ENCODE measurements around the gene MLLT6. TPM values are rescaled to one million over a fixed set of nuclear protein-coding genes. Genes with fewer than 3 reads are reported as not detected.

MLLT6 gene
- total and polyA plus RNA-seq, 10 of the 15 experiments (the other 5 are each of a cell fraction or from before 2014, with no cell fraction given), result 4.8 to 105 (median 36.3) TPM

- TF ChIP-seq ZBTB40 (IDR thresholded peaks at IDR 0.05; ENCODE audit: borderline replicate concordance), result peak; percentile 76
- TF ChIP-seq, protein P1, sequence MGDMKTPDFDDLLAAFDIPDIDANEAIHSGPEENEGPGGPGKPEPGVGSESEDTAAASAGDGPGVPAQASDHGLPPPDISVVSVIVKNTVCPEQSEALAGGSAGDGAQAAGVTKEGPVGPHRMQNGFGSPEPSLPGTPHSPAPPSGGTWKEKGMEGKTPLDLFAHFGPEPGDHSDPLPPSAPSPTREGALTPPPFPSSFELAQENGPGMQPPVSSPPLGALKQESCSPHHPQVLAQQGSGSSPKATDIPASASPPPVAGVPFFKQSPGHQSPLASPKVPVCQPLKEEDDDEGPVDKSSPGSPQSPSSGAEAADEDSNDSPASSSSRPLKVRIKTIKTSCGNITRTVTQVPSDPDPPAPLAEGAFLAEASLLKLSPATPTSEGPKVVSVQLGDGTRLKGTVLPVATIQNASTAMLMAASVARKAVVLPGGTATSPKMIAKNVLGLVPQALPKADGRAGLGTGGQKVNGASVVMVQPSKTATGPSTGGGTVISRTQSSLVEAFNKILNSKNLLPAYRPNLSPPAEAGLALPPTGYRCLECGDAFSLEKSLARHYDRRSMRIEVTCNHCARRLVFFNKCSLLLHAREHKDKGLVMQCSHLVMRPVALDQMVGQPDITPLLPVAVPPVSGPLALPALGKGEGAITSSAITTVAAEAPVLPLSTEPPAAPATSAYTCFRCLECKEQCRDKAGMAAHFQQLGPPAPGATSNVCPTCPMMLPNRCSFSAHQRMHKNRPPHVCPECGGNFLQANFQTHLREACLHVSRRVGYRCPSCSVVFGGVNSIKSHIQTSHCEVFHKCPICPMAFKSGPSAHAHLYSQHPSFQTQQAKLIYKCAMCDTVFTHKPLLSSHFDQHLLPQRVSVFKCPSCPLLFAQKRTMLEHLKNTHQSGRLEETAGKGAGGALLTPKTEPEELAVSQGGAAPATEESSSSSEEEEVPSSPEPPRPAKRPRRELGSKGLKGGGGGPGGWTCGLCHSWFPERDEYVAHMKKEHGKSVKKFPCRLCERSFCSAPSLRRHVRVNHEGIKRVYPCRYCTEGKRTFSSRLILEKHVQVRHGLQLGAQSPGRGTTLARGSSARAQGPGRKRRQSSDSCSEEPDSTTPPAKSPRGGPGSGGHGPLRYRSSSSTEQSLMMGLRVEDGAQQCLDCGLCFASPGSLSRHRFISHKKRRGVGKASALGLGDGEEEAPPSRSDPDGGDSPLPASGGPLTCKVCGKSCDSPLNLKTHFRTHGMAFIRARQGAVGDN (IDR thresholded peaks at IDR 0.05), result peak; percentile 64; the same call in 1 of the 2 replicates
- TF ChIP-seq TCF3 (IDR thresholded peaks at IDR 0.05; ENCODE audit: borderline replicate concordance, insufficient read depth, low read depth, low read length), result no peak
- no peak for TF ChIP-seq MYB (IDR thresholded peaks at IDR 0.05; ENCODE audit: borderline replicate concordance, low read depth, low read length)
- TF ChIP-seq, protein P2, sequence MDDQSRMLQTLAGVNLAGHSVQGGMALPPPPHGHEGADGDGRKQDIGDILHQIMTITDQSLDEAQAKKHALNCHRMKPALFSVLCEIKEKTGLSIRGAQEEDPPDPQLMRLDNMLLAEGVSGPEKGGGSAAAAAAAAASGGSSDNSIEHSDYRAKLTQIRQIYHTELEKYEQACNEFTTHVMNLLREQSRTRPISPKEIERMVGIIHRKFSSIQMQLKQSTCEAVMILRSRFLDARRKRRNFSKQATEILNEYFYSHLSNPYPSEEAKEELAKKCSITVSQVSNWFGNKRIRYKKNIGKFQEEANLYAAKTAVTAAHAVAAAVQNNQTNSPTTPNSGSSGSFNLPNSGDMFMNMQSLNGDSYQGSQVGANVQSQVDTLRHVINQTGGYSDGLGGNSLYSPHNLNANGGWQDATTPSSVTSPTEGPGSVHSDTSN (IDR thresholded peaks at IDR 0.05; ENCODE audit: insufficient replicate concordance, low read depth, low read length), result no peak
- TF ChIP-seq CREB1 (IDR thresholded peaks at IDR 0.05; ENCODE audit: low read depth), result peak; percentile 66
- TF ChIP-seq POLR2A (IDR thresholded peaks at IDR 0.05; ENCODE audit: low read depth, low read length), result no peak
- TF ChIP-seq EZH2 (IDR thresholded peaks at IDR 0.05; ENCODE audit: borderline replicate concordance, control insufficient read depth, low read depth, low read length), result no peak
- TF ChIP-seq IRF5 (IDR thresholded peaks at IDR 0.05; ENCODE audit: borderline replicate concordance), result no peak
- TF ChIP-seq NRF1 (conservative IDR thresholded peaks at IDR 0.05; ENCODE audit: low read depth, low read length), result no peak
- TF ChIP-seq NR2F1 (conservative IDR thresholded peaks at IDR 0.05), result 0 out of 2 replicates have a peak, but pooled peaks have one; percentile 45
- no peak for TF ChIP-seq SRF (IDR thresholded peaks at IDR 0.05; ENCODE audit: low read depth in 2 of 2, low read length in 2 of 2)
- TF ChIP-seq RCOR1 (conservative IDR thresholded peaks at IDR 0.05; ENCODE audit: low read depth, low read length), result no peak
- TF ChIP-seq IKZF2 (IDR thresholded peaks at IDR 0.05), result peak in 1 of 2 experiments; percentile 60; a peak in 3 of 4 replicates
- TF ChIP-seq RUNX3 (IDR thresholded peaks at IDR 0.05; ENCODE audit: low read length), result peak; percentile 58; the same call in 1 of the 2 replicates
- no peak for TF ChIP-seq PKNOX1 (IDR thresholded peaks at IDR 0.05)
Measured at GRCh38 chr17:38751808-38752307, 46.8 kb downstream of the MLLT6 start (continued).
